GM12878 (cell line): ENCODE measurements around the gene SYNDIG1. TPM values are rescaled to one million over a fixed set of nuclear protein-coding genes. Genes with fewer than 3 reads are reported as not detected.

ENCODE experiments used
- ATAC-seq: fragments of 200-7000 bp; cut with Tn5 transposase; 3 replicates; pipeline ENCODE4 v1.9.1; 2020; ENCODE audit warnings: mild to moderate bottlenecking, moderate library complexity
- BruUV-seq: library from RNA; stranded (reverse); fragments of 400-500 nt; replicated peaks from 2 replicates; lab custom pipeline; 2021; lab: Mats Ljungman, UMichigan
- CTCF ChIA-PET: fragments of 300-600 bp; sonication (Branson Sonifier 250); formaldehyde crosslinking; extraction: SDS; loops from one replicate; lab custom pipeline; 2021; ENCODE audit warnings: inconsistent platforms; lab: Yijun Ruan, JAX
- POLR2A ChIA-PET: fragments of 350-600 bp; formaldehyde crosslinking; extraction: SDS; loops from one replicate; lab custom pipeline; 2021; ENCODE audit warnings: inconsistent platforms; lab: Charles Lee
- RAD21 ChIA-PET: fragments of 300-600 bp; sonication (Branson Sonifier 250); formaldehyde crosslinking; loops from one replicate; lab custom pipeline; 2023; ENCODE audit warnings: antibody characterized with exemption; ENCODE audit not compliant: unreplicated experiment; lab: Charles Lee
- SMC1A ChIA-PET: fragments of 300-600 bp; sonication (Branson Sonifier 250); formaldehyde crosslinking; loops from one replicate; lab custom pipeline; 2023; ENCODE audit not compliant: unreplicated experiment, uncharacterized antibody; lab: Charles Lee
- DNase-seq: peaks from one replicate; pipeline ENCODE4 v3.0.0-alpha.2; 2011; ENCODE audit warnings: low read depth, low spot score
- FAIRE-seq: peaks from 3 replicates; lab custom pipeline; 2011; peaks lifted over from hg19 to GRCh38; lab: Jason Lieb, UNC
- H2AFZ ChIP-seq: 2 replicates; pipeline ENCODE4 v1.6.0; 2011; ENCODE audit warnings: low read depth, low read length, control low read depth; ENCODE audit not compliant: control insufficient read depth
- H3K27ac ChIP-seq: 2 replicates; pipeline ENCODE4 v1.5.1; 2011; ENCODE audit warnings: control low read depth; ENCODE audit not compliant: control insufficient read depth, insufficient read depth
- H3K27me3 ChIP-seq, 2 experiments: replicated peaks in 1 of 2; 2 replicates each; pipeline versions ENCODE4 v1.6.0 to v1.6.1; 2011; ENCODE audit warnings: low read length in 1 of 2; ENCODE audit not compliant: control insufficient read depth in 2 of 2, insufficient read depth in 2 of 2
- H3K36me3 ChIP-seq, 2 experiments: 2 replicates each; pipeline ENCODE4 v1.5.1; 2011; ENCODE audit warnings: low read length in 1 of 2; ENCODE audit not compliant: control insufficient read depth in 2 of 2, insufficient read depth in 2 of 2
- H3K4me1 ChIP-seq: 2 replicates; pipeline ENCODE4 v1.6.1; 2011; ENCODE audit warnings: mild to moderate bottlenecking, low read length, moderate library complexity, mixed read lengths; ENCODE audit not compliant: control insufficient read depth, insufficient read depth
- H3K4me2 ChIP-seq: 2 replicates; pipeline ENCODE4 v1.6.0; 2011; ENCODE audit warnings: control low read depth; ENCODE audit not compliant: control insufficient read depth, insufficient read depth
- H3K4me3 ChIP-seq: fragments of 200-600 bp; sonication (generic); 2 replicates; pipeline ENCODE4 v1.5.1; 2016
- H3K79me2 ChIP-seq: 2 replicates; pipeline ENCODE4 v1.6.0; 2011; ENCODE audit warnings: low read length; ENCODE audit not compliant: control insufficient read depth, insufficient read depth
- H3K9ac ChIP-seq: 2 replicates; pipeline ENCODE4 v1.8.0; 2011; ENCODE audit warnings: low read length, control low read depth, mixed read lengths; ENCODE audit not compliant: control insufficient read depth, insufficient read depth
- H3K9me3 ChIP-seq: replicated peaks from 3 replicates; pipeline ENCODE4 v1.5.1; 2011; ENCODE audit warnings: mild to moderate bottlenecking, low read length; ENCODE audit not compliant: control insufficient read depth, insufficient read depth
- H4K20me1 ChIP-seq: 2 replicates; pipeline ENCODE4 v1.6.0; 2011; ENCODE audit not compliant: control insufficient read depth, insufficient read depth
- BCL11A ChIP-seq: IDR thresholded peaks from 2 replicates; pipeline ENCODE4 v1.6.1; 2011; ENCODE audit warnings: low read depth, low read length
- CBFB ChIP-seq: IDR thresholded peaks from 2 replicates; pipeline ENCODE4 v1.6.1; 2016; ENCODE audit warnings: antibody characterized with exemption, low read depth
- NFYB ChIP-seq: IDR thresholded peaks from 2 replicates; pipeline ENCODE4 v1.6.1; 2011; ENCODE audit warnings: low read depth, mild to moderate bottlenecking, low read length, improper control_type of control experiment, moderate library complexity; ENCODE audit not compliant: insufficient read depth
- POLR2AphosphoS5 ChIP-seq: IDR thresholded peaks from 2 replicates; pipeline ENCODE4 v1.6.1; 2011; ENCODE audit warnings: mild to moderate bottlenecking, low read length, inconsistent platforms
- RELA ChIP-seq: fragments of 450-650 bp; IDR thresholded peaks from 2 replicates; pipeline ENCODE4 v1.8.0; 2014; ENCODE audit warnings: borderline replicate concordance; ENCODE audit not compliant: partially characterized antibody
- SMC3 ChIP-seq: IDR thresholded peaks from 2 replicates; pipeline ENCODE4 v1.6.1; 2011; ENCODE audit warnings: low read length, improper control_type of control experiment, borderline replicate concordance
- TCF3 ChIP-seq: IDR thresholded peaks from 2 replicates; pipeline ENCODE4 v1.6.1; 2012; ENCODE audit warnings: low read depth, mild to moderate bottlenecking, low read length, borderline replicate concordance; ENCODE audit not compliant: insufficient read depth
- YY1 ChIP-seq: IDR thresholded peaks from 2 replicates; pipeline ENCODE4 v1.6.1; 2011; ENCODE audit warnings: low read depth, mild to moderate bottlenecking, low read length
- ZNF207 ChIP-seq: fragments of 450-650 bp; IDR thresholded peaks from 2 replicates; pipeline ENCODE4 v1.6.1; 2014; ENCODE audit warnings: antibody characterized with exemption, mild to moderate bottlenecking, borderline replicate concordance
- WGBS: methylation state at CpG from one replicate; pipeline ENCODE4 v1.1.6; 2016; ENCODE audit warnings: low lambda C conversion rate; ENCODE audit not compliant: insufficient replicate concordance, insufficient coverage; ENCODE audit errors: missing lambda C conversion rate; 5-methylcytosine and 5-hydroxymethylcytosine counted together
- in situ Hi-C: fragments of 300-500 bp; cut with MboI; formaldehyde crosslinking; loops from 9 replicates; pipeline ENCODE4 v1.14.3; 2018; ENCODE audit warnings: mixed read lengths
- intact Hi-C: fragments of 100-400 bp; cut with micrococcal nuclease; formaldehyde crosslinking; loops from one replicate; pipeline ENCODE4 v1.14.2; 2022; ENCODE audit not compliant: unreplicated experiment
- polyA plus RNA-seq, 11 experiments: library from polyadenylated mRNA; depleted of rRNA in 4 of 11; unstranded in 6 of 11; stranded (reverse) in 5 of 11; fragments of >200 nt; fragmentation: Nextera tagmentation in 4 of 11; fragmentation: Illumina TruSeq in 1 of 11; extraction: Ambion mirVana in 4 of 11; extraction: Trizol in 1 of 11; gene quantifications; 1 replicate in 1 of 11; 2 replicates in 10 of 11; pipeline versions ENCODE4 v1.2.1 to v1.2.3, GENCODE V29; 2011 to 2016; ENCODE audit warnings: inconsistent platforms in 2 of 11, missing spikeins in 2 of 11, low read depth in 1 of 11
- total RNA-seq, 4 experiments: library from RNA; depleted of rRNA in 3 of 4; stranded (reverse); fragments of >200 nt in 3 of 4; fragmentation: Illumina TruSeq in 1 of 4; extraction: Trizol in 1 of 4; gene quantifications; 2 replicates each; pipeline versions ENCODE4 v1.2.1 to v1.2.3, GENCODE V29; 2013 to 2021
- TF ChIP-seq, protein P1 (sequence below): fragments of 450-650 bp; IDR thresholded peaks from 2 replicates; pipeline ENCODE4 v1.6.1; 2016; ENCODE audit warnings: mild to moderate bottlenecking, moderate library complexity, borderline replicate concordance
- TF ChIP-seq, protein P2 (sequence below): fragments of 450-650 bp; IDR thresholded peaks from 2 replicates; pipeline ENCODE4 v1.6.1; 2017; ENCODE audit warnings: antibody characterized with exemption, mild to moderate bottlenecking, moderate library complexity
- TF ChIP-seq, protein P3 (sequence below): fragments of 450-650 bp; conservative IDR thresholded peaks from 2 replicates; pipeline ENCODE4 v1.6.1; 2017; ENCODE audit warnings: mild to moderate bottlenecking, moderate library complexity

SYNDIG1 gene
- total and polyA plus RNA-seq, 10 of the 15 experiments (the other 5 are each of a cell fraction or from before 2014, with no cell fraction given) = not detected

DNA sequence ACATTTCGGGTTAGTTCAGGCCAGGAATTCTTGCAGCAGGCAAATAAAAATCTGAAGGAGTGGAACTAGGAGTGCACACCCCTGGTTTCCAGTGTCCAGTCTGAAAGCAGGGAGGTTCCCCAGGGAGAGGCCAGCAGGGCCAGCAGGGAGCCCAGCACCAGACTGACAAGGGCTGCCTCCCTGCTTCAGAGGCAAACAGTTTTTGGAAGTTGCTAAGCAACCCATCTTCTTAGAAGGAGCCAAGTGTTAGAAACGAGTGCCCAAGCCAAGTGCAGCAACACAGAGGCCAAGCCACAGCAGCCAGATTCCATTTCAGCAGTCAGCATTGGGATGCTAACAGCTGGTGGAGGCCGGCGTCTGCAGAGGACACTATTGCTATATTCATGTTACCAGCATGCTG is 179.1 kb downstream of the SYNDIG1 start:
- H3K27me3 ChIP-seq = peaks cover 0 to 2% of the 10 kb centered on the region in 2 experiments; a peak in 3 of 4 replicates
- intact Hi-C loops (no loop called here), in situ Hi-C loops (no loop called here)
- H3K4me1 ChIP-seq = no peaks in the 10 kb centered on the region; the same call in 1 of the 2 replicates
- H2AFZ ChIP-seq = no peak overlapping the region
- no peaks in the 10 kb centered on the region for H3K79me2 ChIP-seq
- no peak for ATAC-seq
- POLR2A ChIA-PET = no interaction called here
- no peaks in the 10 kb centered on the region for H3K9me3 ChIP-seq
- no peak overlapping the region for H3K9ac ChIP-seq
- BruUV-seq = no TSS peak
- RAD21 ChIA-PET = no interaction called here
- FAIRE-seq = no peak
- H4K20me1 ChIP-seq = no peaks in the 10 kb centered on the region
- no peak for DNase-seq
- no peak overlapping the region for H3K4me3 ChIP-seq
- 5% methylated on average over 4 of the region's 4 CpGs for WGBS
- H3K36me3 ChIP-seq = no peaks in the 10 kb centered on the region
- no peak overlapping the region for H3K27ac ChIP-seq
- SMC1A ChIA-PET = no interaction called here
- no peak overlapping the region for H3K4me2 ChIP-seq
- CTCF ChIA-PET = no interaction called here
- TF ChIP-seq, protein P1, sequence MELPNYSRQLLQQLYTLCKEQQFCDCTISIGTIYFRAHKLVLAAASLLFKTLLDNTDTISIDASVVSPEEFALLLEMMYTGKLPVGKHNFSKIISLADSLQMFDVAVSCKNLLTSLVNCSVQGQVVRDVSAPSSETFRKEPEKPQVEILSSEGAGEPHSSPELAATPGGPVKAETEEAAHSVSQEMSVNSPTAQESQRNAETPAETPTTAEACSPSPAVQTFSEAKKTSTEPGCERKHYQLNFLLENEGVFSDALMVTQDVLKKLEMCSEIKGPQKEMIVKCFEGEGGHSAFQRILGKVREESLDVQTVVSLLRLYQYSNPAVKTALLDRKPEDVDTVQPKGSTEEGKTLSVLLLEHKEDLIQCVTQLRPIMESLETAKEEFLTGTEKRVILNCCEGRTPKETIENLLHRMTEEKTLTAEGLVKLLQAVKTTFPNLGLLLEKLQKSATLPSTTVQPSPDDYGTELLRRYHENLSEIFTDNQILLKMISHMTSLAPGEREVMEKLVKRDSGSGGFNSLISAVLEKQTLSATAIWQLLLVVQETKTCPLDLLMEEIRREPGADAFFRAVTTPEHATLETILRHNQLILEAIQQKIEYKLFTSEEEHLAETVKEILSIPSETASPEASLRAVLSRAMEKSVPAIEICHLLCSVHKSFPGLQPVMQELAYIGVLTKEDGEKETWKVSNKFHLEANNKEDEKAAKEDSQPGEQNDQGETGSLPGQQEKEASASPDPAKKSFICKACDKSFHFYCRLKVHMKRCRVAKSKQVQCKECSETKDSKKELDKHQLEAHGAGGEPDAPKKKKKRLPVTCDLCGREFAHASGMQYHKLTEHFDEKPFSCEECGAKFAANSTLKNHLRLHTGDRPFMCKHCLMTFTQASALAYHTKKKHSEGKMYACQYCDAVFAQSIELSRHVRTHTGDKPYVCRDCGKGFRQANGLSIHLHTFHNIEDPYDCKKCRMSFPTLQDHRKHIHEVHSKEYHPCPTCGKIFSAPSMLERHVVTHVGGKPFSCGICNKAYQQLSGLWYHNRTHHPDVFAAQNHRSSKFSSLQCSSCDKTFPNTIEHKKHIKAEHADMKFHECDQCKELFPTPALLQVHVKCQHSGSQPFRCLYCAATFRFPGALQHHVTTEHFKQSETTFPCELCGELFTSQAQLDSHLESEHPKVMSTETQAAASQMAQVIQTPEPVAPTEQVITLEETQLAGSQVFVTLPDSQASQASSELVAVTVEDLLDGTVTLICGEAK = no peak
- TF ChIP-seq NFYB (no peak), BCL11A (no peak), ZNF207 (no peak), POLR2AphosphoS5 (no peak), TCF3 (no peak), YY1 (no peak), CBFB (no peak), SMC3 (no peak), RELA (no peak)
- TF ChIP-seq, protein P2, sequence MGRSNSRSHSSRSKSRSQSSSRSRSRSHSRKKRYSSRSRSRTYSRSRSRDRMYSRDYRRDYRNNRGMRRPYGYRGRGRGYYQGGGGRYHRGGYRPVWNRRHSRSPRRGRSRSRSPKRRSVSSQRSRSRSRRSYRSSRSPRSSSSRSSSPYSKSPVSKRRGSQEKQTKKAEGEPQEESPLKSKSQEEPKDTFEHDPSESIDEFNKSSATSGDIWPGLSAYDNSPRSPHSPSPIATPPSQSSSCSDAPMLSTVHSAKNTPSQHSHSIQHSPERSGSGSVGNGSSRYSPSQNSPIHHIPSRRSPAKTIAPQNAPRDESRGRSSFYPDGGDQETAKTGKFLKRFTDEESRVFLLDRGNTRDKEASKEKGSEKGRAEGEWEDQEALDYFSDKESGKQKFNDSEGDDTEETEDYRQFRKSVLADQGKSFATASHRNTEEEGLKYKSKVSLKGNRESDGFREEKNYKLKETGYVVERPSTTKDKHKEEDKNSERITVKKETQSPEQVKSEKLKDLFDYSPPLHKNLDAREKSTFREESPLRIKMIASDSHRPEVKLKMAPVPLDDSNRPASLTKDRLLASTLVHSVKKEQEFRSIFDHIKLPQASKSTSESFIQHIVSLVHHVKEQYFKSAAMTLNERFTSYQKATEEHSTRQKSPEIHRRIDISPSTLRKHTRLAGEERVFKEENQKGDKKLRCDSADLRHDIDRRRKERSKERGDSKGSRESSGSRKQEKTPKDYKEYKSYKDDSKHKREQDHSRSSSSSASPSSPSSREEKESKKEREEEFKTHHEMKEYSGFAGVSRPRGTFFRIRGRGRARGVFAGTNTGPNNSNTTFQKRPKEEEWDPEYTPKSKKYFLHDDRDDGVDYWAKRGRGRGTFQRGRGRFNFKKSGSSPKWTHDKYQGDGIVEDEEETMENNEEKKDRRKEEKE = no peak
- TF ChIP-seq, protein P3, sequence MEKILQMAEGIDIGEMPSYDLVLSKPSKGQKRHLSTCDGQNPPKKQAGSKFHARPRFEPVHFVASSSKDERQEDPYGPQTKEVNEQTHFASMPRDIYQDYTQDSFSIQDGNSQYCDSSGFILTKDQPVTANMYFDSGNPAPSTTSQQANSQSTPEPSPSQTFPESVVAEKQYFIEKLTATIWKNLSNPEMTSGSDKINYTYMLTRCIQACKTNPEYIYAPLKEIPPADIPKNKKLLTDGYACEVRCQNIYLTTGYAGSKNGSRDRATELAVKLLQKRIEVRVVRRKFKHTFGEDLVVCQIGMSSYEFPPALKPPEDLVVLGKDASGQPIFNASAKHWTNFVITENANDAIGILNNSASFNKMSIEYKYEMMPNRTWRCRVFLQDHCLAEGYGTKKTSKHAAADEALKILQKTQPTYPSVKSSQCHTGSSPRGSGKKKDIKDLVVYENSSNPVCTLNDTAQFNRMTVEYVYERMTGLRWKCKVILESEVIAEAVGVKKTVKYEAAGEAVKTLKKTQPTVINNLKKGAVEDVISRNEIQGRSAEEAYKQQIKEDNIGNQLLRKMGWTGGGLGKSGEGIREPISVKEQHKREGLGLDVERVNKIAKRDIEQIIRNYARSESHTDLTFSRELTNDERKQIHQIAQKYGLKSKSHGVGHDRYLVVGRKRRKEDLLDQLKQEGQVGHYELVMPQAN = no peak
